Measurements from ENCODE around the gene NR5A1. TPM values are rescaled to one million over a fixed set of nuclear protein-coding genes. Genes with fewer than 3 reads are reported as not detected.

NR5A1 gene
- total RNA-seq, 1 experiment from 2014 or later = 0.64 TPM

- TF ChIP-seq, protein P1, sequence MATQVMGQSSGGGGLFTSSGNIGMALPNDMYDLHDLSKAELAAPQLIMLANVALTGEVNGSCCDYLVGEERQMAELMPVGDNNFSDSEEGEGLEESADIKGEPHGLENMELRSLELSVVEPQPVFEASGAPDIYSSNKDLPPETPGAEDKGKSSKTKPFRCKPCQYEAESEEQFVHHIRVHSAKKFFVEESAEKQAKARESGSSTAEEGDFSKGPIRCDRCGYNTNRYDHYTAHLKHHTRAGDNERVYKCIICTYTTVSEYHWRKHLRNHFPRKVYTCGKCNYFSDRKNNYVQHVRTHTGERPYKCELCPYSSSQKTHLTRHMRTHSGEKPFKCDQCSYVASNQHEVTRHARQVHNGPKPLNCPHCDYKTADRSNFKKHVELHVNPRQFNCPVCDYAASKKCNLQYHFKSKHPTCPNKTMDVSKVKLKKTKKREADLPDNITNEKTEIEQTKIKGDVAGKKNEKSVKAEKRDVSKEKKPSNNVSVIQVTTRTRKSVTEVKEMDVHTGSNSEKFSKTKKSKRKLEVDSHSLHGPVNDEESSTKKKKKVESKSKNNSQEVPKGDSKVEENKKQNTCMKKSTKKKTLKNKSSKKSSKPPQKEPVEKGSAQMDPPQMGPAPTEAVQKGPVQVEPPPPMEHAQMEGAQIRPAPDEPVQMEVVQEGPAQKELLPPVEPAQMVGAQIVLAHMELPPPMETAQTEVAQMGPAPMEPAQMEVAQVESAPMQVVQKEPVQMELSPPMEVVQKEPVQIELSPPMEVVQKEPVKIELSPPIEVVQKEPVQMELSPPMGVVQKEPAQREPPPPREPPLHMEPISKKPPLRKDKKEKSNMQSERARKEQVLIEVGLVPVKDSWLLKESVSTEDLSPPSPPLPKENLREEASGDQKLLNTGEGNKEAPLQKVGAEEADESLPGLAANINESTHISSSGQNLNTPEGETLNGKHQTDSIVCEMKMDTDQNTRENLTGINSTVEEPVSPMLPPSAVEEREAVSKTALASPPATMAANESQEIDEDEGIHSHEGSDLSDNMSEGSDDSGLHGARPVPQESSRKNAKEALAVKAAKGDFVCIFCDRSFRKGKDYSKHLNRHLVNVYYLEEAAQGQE (IDR thresholded peaks at IDR 0.05; ENCODE audit: low read depth) = no peak
- TF ChIP-seq SP1 (IDR thresholded peaks at IDR 0.05; ENCODE audit: low read depth) (no peak), ATF3 (IDR thresholded peaks at IDR 0.05) (no peak), FOSL1 (IDR thresholded peaks at IDR 0.05; ENCODE audit: low read depth) (no peak), CTCF (IDR thresholded peaks at IDR 0.05 in 2 of 3, conservative IDR thresholded peaks at IDR 0.05 in 1 of 3; ENCODE audit: borderline replicate concordance in 1 of 3, insufficient read depth in 1 of 3, low read depth in 2 of 3, low read length in 2 of 3) (no peak)
- TF ChIP-seq, protein P2, sequence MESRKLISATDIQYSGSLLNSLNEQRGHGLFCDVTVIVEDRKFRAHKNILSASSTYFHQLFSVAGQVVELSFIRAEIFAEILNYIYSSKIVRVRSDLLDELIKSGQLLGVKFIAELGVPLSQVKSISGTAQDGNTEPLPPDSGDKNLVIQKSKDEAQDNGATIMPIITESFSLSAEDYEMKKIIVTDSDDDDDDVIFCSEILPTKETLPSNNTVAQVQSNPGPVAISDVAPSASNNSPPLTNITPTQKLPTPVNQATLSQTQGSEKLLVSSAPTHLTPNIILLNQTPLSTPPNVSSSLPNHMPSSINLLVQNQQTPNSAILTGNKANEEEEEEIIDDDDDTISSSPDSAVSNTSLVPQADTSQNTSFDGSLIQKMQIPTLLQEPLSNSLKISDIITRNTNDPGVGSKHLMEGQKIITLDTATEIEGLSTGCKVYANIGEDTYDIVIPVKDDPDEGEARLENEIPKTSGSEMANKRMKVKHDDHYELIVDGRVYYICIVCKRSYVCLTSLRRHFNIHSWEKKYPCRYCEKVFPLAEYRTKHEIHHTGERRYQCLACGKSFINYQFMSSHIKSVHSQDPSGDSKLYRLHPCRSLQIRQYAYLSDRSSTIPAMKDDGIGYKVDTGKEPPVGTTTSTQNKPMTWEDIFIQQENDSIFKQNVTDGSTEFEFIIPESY (IDR thresholded peaks at IDR 0.05; ENCODE audit: extremely low read depth, insufficient replicate concordance, low read length) = no peak
These were observed 15.9 kb downstream of the NR5A1 start (continued) for GRCh38 chr9:124491049-124491975.

Data from HCT116 (cell line).